ENCODE measurements around the gene PTGES2. TPM values are rescaled to one million over a fixed set of nuclear protein-coding genes. Genes with fewer than 3 reads are reported as not detected.

PTGES2 gene
- total and polyA plus RNA-seq, 9 of the 15 experiments (the other 6 are each of a cell fraction or from before 2014, with no cell fraction given) = 2.4 to 196 (median 90.1) TPM

GRCh38 chr9:128159522-128159783 is 31.9 kb upstream of the PTGES2 start (continued):
- no peak for TF ChIP-seq ZNF518B (CRISPR knock-in tag; IDR thresholded peaks at IDR 0.05)
- TF ChIP-seq TRIM24 (IDR thresholded peaks at IDR 0.05) = no peak
- no peak for TF ChIP-seq PRPF4 (IDR thresholded peaks at IDR 0.05; ENCODE audit: insufficient read depth, low read depth, low read length, poor library complexity, severe bottlenecking)
- TF ChIP-seq NCOA4 (IDR thresholded peaks at IDR 0.05; ENCODE audit: partially characterized antibody) = no peak
- TF ChIP-seq ZNF584 (CRISPR knock-in tag; IDR thresholded peaks at IDR 0.05; ENCODE audit: low read depth) = no peak
- TF ChIP-seq USF1 (CRISPR knock-in tag; IDR thresholded peaks at IDR 0.05) = no peak
- peak; percentile 86 for TF ChIP-seq ETV1 (tag; conservative IDR thresholded peaks at IDR 0.05; ENCODE audit: low read depth)
- TF ChIP-seq PBX2 (CRISPR knock-in tag; IDR thresholded peaks at IDR 0.05; ENCODE audit: low read depth) = no peak
- no peak for TF ChIP-seq PBX2 (tag; conservative IDR thresholded peaks at IDR 0.05; ENCODE audit: low read depth)
- TF ChIP-seq C11orf30 (IDR thresholded peaks at IDR 0.05; ENCODE audit: low read depth) = no peak
- TF ChIP-seq ATF3 (IDR thresholded peaks at IDR 0.05) = no peak
- TF ChIP-seq ATF3 (CRISPR knock-in tag; conservative IDR thresholded peaks at IDR 0.05) = no peak; the same call in 1 of the 2 replicates
- TF ChIP-seq NRF1 (conservative IDR thresholded peaks at IDR 0.05 in 1 of 2, IDR thresholded peaks at IDR 0.05 in 1 of 2) = 0 out of 4 replicates have a peak, but pooled peaks of 1 of the 2 experiments have one; percentile 10
- no peak for TF ChIP-seq ZSCAN32 (CRISPR knock-in tag; IDR thresholded peaks at IDR 0.05)
- TF ChIP-seq CBFA2T2 (conservative IDR thresholded peaks at IDR 0.05) = no peak
- TF ChIP-seq MTA1 (IDR thresholded peaks at IDR 0.05; ENCODE audit: borderline replicate concordance) = no peak
- TF ChIP-seq ZNF707 (CRISPR knock-in tag; conservative IDR thresholded peaks at IDR 0.05) = no peak
- TF ChIP-seq ZNF75A (CRISPR knock-in tag; IDR thresholded peaks at IDR 0.05) = no peak
- peak; percentile 92; the same call in 1 of the 2 replicates for TF ChIP-seq MYC (IDR thresholded peaks at IDR 0.05; ENCODE audit: low read depth, low read length)
- peak; percentile 97 for TF ChIP-seq MYC (CRISPR knock-in tag; IDR thresholded peaks at IDR 0.05; ENCODE audit: borderline replicate concordance, low read depth)
- TF ChIP-seq CBFA2T3 (IDR thresholded peaks at IDR 0.05) = no peak
- no peak for TF ChIP-seq SREBF1 (IDR thresholded peaks at IDR 0.05; ENCODE audit: borderline replicate concordance, low read depth, low read length)
